ENCODE data around the gene ROR1.

ROR1 gene

DNA sequence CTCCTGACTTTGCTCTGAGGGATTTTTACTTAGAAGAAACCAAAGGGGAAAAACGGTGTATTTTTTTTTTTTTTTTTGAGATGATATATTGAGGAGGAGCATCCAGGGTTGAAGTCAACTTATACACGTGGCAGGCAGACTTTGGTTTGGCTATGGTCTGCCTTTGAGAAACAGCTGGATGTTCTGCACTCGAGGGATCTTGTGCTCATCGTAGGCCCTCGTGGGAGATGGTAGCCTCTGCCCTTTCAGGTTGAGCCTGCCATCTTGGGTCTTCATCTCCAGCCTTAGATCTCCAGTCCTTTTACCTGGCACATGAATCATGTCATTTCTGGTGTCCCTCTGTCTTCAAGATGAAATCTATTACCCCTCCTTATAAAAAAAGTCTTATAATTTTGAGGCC, 362.5 kb downstream of the ROR1 start:
- no peak for DNase-seq (ENCODE audit: low read depth in 2 of 2)

DNA sequence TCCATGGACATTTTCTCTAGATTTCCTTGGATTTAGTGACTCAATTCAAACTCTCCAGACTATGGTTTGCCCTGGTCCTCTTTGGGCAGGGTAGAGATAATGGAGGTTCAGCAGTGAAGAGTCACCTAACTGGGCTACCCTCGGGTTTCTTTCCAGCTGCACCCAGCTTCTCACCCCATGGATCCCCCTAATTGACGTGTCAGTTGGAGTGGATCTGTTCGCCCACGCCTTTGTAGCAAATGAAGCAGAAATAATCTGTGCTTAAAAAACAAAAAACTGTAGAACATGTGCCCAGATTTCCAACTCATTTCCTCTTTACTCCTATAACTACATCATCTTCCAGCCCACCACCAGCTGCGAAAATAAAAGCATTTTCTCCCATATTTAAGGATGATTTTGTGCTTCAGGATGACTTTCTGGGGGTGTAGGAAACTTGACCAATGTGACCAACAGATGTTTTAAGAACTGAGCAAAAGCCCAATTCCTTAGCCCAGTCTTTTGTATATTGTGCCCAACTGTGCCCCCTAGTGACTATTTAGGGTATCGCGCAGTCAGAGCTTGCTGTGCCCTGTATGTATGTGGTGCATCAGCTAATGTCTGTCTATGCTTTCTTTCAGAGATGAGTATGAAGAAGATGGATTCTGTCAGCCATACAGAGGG, 363.1 kb downstream of the ROR1 start:
- DNase-seq (ENCODE audit: low read depth in 2 of 2): peak; percentile 83 to 89

DNA sequence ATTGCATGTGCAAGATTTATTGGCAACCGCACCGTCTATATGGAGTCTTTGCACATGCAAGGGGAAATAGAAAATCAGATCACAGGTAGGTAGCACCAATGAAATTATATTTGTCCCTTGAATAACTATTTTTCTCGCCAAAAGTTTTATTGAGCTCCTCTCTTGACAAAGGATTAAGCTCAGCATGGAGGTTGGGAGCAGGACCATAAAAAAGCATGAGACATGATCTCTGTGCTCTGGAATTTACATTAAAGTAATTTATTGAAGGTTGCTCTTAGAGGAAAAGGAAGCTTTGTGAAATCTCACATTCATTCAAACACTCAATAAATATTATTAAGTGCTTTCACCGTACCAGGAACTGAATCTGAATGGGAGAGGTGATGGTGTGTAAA, 363.6 kb downstream of the ROR1 start:
- peak; percentile 52 to 62 for DNase-seq (ENCODE audit: low read depth in 2 of 2)

DNA sequence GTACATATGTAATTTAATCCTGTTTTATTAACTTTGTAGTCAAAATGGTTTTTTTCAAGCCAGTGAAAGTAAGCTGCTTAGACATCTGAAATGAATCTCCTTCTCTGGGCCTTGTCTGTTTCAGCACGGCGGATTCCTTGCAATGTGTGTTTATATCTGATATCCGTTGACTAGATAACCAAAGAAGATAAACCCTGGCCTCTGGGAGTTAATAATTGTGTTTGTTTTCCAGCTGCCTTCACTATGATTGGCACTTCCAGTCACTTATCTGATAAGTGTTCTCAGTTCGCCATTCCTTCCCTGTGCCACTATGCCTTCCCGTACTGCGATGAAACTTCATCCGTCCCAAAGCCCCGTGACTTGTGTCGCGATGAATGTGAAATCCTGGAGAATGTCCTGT, 366.1 kb downstream of the ROR1 start:
- no peak for DNase-seq (ENCODE audit: low read depth in 2 of 2)

DNA sequence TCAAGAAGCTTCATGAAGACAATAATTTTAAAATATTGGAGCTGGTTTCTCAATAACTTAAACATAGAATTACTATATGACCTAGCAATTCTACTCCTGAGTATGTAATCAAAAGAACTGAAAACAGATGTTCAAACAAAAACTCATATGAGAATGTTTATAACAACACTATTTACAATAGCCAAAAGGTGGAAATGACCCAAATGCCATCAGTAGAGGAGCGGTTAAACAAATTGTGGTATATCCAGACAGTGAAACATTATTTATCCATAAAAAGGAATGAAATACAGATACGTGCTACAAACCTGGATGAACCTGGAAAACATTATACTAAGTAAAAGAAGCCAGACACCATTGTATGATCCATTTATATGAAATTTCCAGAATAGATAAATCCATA, 366.8 kb downstream of the ROR1 start:
- no peak for DNase-seq (ENCODE audit: low read depth in 2 of 2)

- no peak for DNase-seq (ENCODE audit: low read depth in 2 of 2)
Measured at GRCh38 chr1:64147045-64147724, 373.4 kb downstream of the ROR1 start.

DNA sequence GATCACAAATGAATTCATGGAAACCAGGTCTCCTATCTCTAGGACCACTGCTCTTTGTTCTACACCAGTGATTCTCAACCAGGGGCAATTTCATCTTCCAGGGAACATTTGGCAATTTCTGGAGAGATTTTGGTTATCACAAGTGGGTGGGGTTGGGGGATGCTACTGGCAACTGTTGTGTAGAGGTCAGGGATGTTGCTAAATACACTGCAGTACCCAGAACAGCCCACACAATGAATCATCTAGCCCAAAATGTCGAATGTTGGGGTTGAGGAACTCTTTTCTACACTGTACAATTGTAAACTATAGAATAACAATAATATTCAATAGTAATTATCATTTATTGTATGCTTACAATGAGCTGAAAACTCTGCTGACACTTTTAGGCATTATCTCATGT, 373.9 kb downstream of the ROR1 start:
- DNase-seq (ENCODE audit: low read depth in 2 of 2): no peak

DNA sequence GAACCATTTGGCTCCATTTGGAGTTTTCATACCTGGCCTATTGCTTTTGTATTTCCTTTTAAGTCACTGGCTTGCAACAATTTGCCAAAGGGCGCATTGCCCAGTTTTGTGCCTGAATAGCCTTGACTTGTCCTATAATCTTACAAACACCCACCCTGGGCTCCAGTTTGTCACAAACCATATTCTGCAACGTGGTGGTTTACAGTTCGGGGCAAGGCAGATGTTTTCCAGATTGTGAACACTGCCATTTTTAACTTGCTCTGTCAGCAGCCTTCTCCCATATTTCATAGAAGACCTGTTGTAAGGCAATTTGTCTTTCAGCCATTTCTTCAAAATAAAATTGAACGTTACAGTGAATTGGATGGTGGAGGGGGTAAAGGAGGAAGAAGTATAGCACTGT, 376.4 kb downstream of the ROR1 start:
- DNase-seq (ENCODE audit: low read depth in 2 of 2): no peak

- DNase-seq (ENCODE audit: low read depth in 2 of 2): no peak
Measured at GRCh38 chr1:64150729-64151230, 377.0 kb downstream of the ROR1 start.

GRCh38 chr1:64155278-64155677, 381.5 kb downstream of the ROR1 start:
- DNase-seq (ENCODE audit: low read depth in 2 of 2): no peak

DNA sequence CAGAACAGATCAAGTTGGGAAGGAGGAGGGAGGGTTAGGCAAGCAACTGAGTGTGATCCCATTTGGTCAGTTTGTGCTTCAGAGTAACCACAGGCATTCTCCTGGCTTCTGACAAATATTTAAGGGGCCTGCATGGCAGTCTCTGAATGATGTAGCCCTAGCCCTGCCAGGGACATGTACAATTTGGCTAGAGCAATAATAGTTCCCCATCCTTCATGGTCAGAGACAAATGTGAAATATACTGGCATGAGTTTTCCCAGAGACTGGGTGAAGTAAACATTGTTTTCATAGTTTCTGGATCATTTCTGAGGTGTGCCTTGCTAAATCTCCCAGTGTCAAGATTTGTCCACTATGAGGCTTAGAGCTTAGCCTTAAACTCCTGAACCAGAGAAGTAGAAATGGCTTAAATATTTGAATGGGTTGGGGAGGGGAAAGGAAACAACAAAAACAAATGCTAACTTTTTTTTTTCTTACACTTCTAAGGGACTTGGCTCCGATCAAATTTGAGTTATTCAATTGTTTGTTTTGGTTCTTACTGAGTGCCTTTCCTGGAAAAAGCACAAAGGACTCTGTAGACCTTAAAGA, 387.6 kb downstream of the ROR1 start:
- DNase-seq (ENCODE audit: low read depth in 2 of 2): no peak

DNA sequence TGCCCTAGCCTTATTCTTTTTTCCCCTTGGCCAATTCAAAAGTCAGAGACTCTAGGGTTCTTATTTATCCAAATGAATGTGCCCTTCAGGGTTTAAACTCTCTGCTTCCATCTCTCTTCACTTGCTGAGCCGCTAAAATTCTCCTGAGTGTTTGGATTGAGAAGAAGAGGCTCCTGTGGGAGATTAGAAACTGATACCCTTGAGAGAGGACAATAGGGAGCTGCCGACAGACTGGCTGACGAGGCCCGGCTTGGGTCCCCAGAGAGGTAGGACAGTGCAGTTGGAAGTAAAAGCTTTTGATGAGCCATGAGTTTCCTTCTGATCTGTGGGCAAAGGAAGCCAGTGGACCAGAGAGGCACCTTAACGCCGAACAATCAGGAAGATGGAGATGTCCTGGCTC, 388.3 kb downstream of the ROR1 start:
- no peak for DNase-seq (ENCODE audit: low read depth in 2 of 2)

DNA sequence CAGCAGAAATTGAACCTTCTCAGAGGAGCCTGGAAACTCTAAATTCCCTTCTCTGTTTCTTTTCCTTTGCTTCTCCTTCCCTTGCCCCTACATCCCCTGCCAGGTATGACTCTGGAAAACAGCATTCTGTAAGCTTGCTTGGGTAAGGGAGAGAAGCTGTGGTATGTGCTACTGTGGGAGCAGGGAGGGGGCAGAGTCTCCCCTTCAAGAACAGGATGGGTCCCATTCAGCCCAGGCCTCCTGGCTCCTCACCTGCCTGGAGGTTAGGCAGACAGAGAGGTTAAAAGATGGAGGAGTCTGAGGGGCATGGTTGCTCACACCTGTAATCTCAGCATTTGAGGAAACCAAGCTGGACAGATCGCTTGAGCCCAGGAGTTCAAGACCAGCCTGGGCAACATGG, 389.0 kb downstream of the ROR1 start:
- DNase-seq (ENCODE audit: low read depth in 2 of 2): no peak

GRCh38 chr1:64163431-64163830, 389.6 kb downstream of the ROR1 start:
- DNase-seq (ENCODE audit: low read depth in 2 of 2): no peak

GRCh38 chr1:64163970-64164369, 390.2 kb downstream of the ROR1 start:
- no peak for DNase-seq (ENCODE audit: low read depth in 2 of 2)

DNA sequence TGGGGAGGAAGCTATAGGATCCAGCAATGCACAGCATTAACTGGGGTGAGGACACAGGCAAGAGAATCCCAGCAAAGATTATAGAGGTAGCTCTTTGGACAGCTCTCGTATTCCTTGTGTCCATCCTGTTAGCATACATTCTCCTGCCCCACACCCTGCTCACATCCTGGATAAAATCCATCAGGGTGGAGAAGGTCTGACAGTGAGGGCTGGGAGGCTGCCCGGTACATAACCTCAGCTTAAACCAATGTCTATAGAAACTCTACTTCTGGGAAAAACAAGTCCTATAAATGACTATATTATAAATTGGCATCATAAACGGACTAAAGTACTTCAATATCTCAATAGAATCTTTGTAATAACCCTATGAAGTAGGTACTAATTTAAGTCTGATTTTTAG, 392.8 kb downstream of the ROR1 start:
- DNase-seq (ENCODE audit: low read depth in 2 of 2): no peak

GRCh38 chr1:64167176-64167575, 393.4 kb downstream of the ROR1 start:
- DNase-seq (ENCODE audit: low read depth in 2 of 2): peak in 1 of 2 experiments; percentile 48

GRCh38 chr1:64171246-64171645, 397.4 kb downstream of the ROR1 start:
- no peak for DNase-seq (ENCODE audit: low read depth in 2 of 2)

- DNase-seq (ENCODE audit: low read depth in 2 of 2): no peak
Measured at GRCh38 chr1:64171797-64172281, 398.0 kb downstream of the ROR1 start.

DNA sequence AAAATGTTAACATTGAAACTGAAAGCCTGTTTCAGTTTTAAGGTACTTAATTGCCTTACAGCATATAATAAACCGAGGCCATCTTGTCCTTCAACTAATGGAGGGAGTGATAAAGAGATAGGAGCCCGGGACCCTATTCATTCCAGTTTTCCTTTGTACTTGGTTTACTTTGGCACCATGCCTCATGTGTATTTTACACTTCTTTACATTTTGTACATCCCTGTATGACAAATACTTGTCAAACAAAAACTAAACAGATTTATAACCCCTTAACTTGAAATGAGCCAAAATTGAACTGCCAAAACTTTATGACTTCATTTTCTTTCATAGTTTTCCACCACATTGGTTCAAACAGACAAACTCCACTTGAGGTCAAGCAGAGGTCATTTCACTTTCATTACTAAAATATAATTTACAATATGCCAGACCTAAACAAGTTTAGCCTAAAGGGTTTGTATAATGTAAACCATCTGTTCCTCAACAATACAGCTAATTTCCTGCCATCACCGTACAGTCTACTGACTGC, 398.7 kb downstream of the ROR1 start:
- peak; percentile 71 to 72 for DNase-seq (ENCODE audit: low read depth in 2 of 2)

- no peak for DNase-seq (ENCODE audit: low read depth in 2 of 2)
Measured at GRCh38 chr1:64173336-64173940, 399.6 kb downstream of the ROR1 start.

DNA sequence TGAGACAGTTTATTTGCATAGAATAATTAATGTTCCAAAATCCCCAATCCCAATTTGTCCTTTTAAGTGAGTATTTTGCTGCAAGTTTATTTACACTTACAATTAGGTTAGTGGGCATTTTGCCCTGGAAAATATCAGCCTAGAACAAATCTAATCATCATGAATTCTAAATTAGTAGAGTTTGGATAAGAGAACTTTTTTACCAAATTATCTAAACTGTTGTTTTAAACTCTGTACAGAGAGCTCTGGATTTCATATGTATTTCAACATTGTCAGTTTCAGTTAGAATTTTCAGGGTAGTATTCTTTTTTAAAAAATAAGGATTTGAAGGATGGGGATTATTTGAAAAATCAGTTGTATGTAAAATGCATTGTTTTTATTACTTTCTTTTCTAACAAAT, 401.8 kb downstream of the ROR1 start:
- DNase-seq (ENCODE audit: low read depth in 2 of 2): no peak
